HG03103 (cell line): ENCODE measurements around the gene IGSF9.

ENCODE experiments used
- ATAC-seq: cut with Tn5 transposase; IDR thresholded peaks from one replicate; pipeline ENCODE4 v1.9.1; 2021; ENCODE audit warnings: low read depth; ENCODE audit not compliant: unreplicated experiment

IGSF9 gene

GRCh38 chr1:159949981-159950381 is 4.6 kb upstream of the IGSF9 start:
- no peak for ATAC-seq

- no peak for ATAC-seq
These were observed 3.7 kb upstream of the IGSF9 start for GRCh38 chr1:159949123-159949522.

- no peak for ATAC-seq
These were observed 2.5 kb upstream of the IGSF9 start for GRCh38 chr1:159947942-159948341.

GRCh38 chr1:159946242-159947187 is 1.1 kb upstream of the IGSF9 start:
- ATAC-seq = no peak

GRCh38 chr1:159944623-159945455 is 574 bp downstream of the IGSF9 start:
- ATAC-seq = no peak

- no peak for ATAC-seq
These were observed 1.3 kb downstream of the IGSF9 start for GRCh38 chr1:159943908-159944622.

- no peak for ATAC-seq
These were observed 2.2 kb downstream of the IGSF9 start for GRCh38 chr1:159943278-159943640.

- no peak for ATAC-seq
These were observed 2.7 kb downstream of the IGSF9 start for GRCh38 chr1:159942632-159943277.

GRCh38 chr1:159941591-159942560 is 3.5 kb downstream of the IGSF9 start:
- ATAC-seq = no peak

GRCh38 chr1:159941141-159941540 is 4.3 kb downstream of the IGSF9 start:
- ATAC-seq = no peak

GRCh38 chr1:159940006-159940620 is 5.3 kb downstream of the IGSF9 start:
- no peak for ATAC-seq

GRCh38 chr1:159939678-159940002 is 5.8 kb downstream of the IGSF9 start:
- ATAC-seq = no peak

GRCh38 chr1:159938905-159939677 is 6.3 kb downstream of the IGSF9 start:
- ATAC-seq = no peak

- no peak for ATAC-seq
These were observed 7.1 kb downstream of the IGSF9 start for GRCh38 chr1:159938211-159938852.

- no peak for ATAC-seq
These were observed 8.2 kb downstream of the IGSF9 start for GRCh38 chr1:159937054-159937750.

GRCh38 chr1:159936273-159936904 is 9.0 kb downstream of the IGSF9 start:
- no peak for ATAC-seq
